Activated CD8-positive, alpha-beta T cell treated with anti-CD3 and anti-CD28 coated beads, Interleukin-2, amount 10 ng/mL, durations not matched to agents 7 days and 5 days (primary cell): ENCODE results near the gene TUBB3. TPM values are rescaled to one million over a fixed set of nuclear protein-coding genes. Genes with fewer than 3 reads are reported as not detected.

Source experiments
- ATAC-seq: fragments of 150-1000 bp; cut with Tn5 transposase; one replicate; pipeline ENCODE4 v1.10.0; 2021; ENCODE audit warnings: moderate library complexity
- CTCF ChIA-PET: fragments of 350-600 bp; sonication (Branson Sonifier 250); formaldehyde crosslinking; loops from one replicate; lab custom pipeline; 2021; ENCODE audit warnings: antibody characterized with exemption; lab: Charles Lee
- POLR2A ChIA-PET: fragments of 350-600 bp; sonication (Branson Sonifier 250); formaldehyde crosslinking; loops from one replicate; lab custom pipeline; 2021; ENCODE audit warnings: antibody characterized with exemption; lab: Charles Lee
- DNase-seq: peaks from one replicate; pipeline ENCODE4 v3.0.0-alpha.2; 2020
- H3K27ac Mint-ChIP-seq: one replicate; pipeline ENCODE4 v1.8.0; 2021; ENCODE audit warnings: mild to moderate bottlenecking, mixed read lengths
- H3K27me3 Mint-ChIP-seq: one replicate; pipeline ENCODE4 v1.8.0; 2021; ENCODE audit warnings: low read depth, mixed read lengths
- H3K36me3 Mint-ChIP-seq: one replicate; pipeline ENCODE4 v1.8.0; 2021; ENCODE audit warnings: low read depth, mixed read lengths
- H3K4me1 Mint-ChIP-seq: one replicate; pipeline ENCODE4 v1.8.0; 2021; ENCODE audit warnings: low read depth, mixed read lengths
- H3K4me3 Mint-ChIP-seq: one replicate; pipeline ENCODE4 v1.8.0; 2021; ENCODE audit warnings: mild to moderate bottlenecking, mixed read lengths
- H3K9me3 Mint-ChIP-seq: one replicate; pipeline ENCODE4 v1.8.0; 2022; ENCODE audit warnings: mixed read lengths; ENCODE audit not compliant: insufficient read depth
- total RNA-seq, 2 experiments: library from RNA; stranded (reverse); gene quantifications; one replicate each; pipeline ENCODE4 v1.2.3, GENCODE V29; 2021

TUBB3 gene
- total RNA-seq, 2 experiments from 2014 or later: 1.1 to 1.3 TPM

GRCh38 chr16:89951509-89951908 is 28.4 kb downstream of the TUBB3 start:
- H3K4me3 Mint-ChIP-seq: no peak overlapping the region
- POLR2A ChIA-PET: interaction anchor here (3.2 kb wide), 1 partner anchor 21 kb away, joined by 13 read pairs; no protein-coding TSS in a partner anchor

GRCh38 chr16:89952049-89952448 is 28.9 kb downstream of the TUBB3 start:
- Mint-ChIP-seq H3K27ac (no peak overlapping the region), H3K9me3 (no peaks in the 10 kb centered on the region)

More at GRCh38 chr16:89951509-89951908, 28.4 kb downstream of the TUBB3 start:
- Mint-ChIP-seq H3K27ac (no peak overlapping the region), H3K9me3 (no peaks in the 10 kb centered on the region), H3K36me3 (no peaks in the 10 kb centered on the region), H3K27me3 (peaks cover 10% of the 10 kb centered on the region), H3K4me1 (peaks cover 16% of the 10 kb centered on the region)
- DNase-seq (no peak), ATAC-seq (no peak)
- CTCF ChIA-PET: no interaction called here

GRCh38 chr16:89952551-89952950 is 29.4 kb downstream of the TUBB3 start:
- H3K27me3 Mint-ChIP-seq: peaks cover 3% of the 10 kb centered on the region
- no peaks in the 10 kb centered on the region for H3K9me3 Mint-ChIP-seq
- no peak for DNase-seq
- peaks cover 16% of the 10 kb centered on the region for H3K4me1 Mint-ChIP-seq
- no peak for ATAC-seq
- no peaks in the 10 kb centered on the region for H3K36me3 Mint-ChIP-seq
- ChIA-PET POLR2A (no interaction called here), CTCF (no interaction called here)
- no peak overlapping the region for H3K4me3 Mint-ChIP-seq
- no peak overlapping the region for H3K27ac Mint-ChIP-seq

More at GRCh38 chr16:89952049-89952448, 28.9 kb downstream of the TUBB3 start:
- H3K4me3 Mint-ChIP-seq: no peak overlapping the region
- ChIA-PET POLR2A (no interaction called here), CTCF (no interaction called here)
- DNase-seq (no peak), ATAC-seq (no peak)
- no peaks in the 10 kb centered on the region for H3K36me3 Mint-ChIP-seq
- peaks cover 8% of the 10 kb centered on the region for H3K27me3 Mint-ChIP-seq
- H3K4me1 Mint-ChIP-seq: peaks cover 16% of the 10 kb centered on the region

GRCh38 chr16:89953671-89954406 is 30.7 kb downstream of the TUBB3 start:
- Mint-ChIP-seq H3K36me3 (peaks cover 2% of the 10 kb centered on the region), H3K4me3 (no peak overlapping the region), H3K27me3 (no peaks in the 10 kb centered on the region), H3K4me1 (peaks cover 7% of the 10 kb centered on the region), H3K27ac (no peak overlapping the region), H3K9me3 (no peaks in the 10 kb centered on the region)
- ChIA-PET CTCF (no interaction called here), POLR2A (interaction anchor here (0.6 kb wide), 1 partner anchor 83 kb away, joined by 3 read pairs; no protein-coding TSS in a partner anchor)
- ATAC-seq (no peak), DNase-seq (no peak)

GRCh38 chr16:89954462-89954861 is 31.3 kb downstream of the TUBB3 start:
- no peak for ATAC-seq
- POLR2A ChIA-PET: interaction anchor here (0.6 kb wide), 1 partner anchor 83 kb away, joined by 3 read pairs; no protein-coding TSS in a partner anchor
- no peak overlapping the region for H3K4me3 Mint-ChIP-seq

GRCh38 chr16:89955001-89955685 is 32.0 kb downstream of the TUBB3 start:
- Mint-ChIP-seq H3K9me3 (no peaks in the 10 kb centered on the region), H3K4me1 (peaks cover 4% of the 10 kb centered on the region), H3K4me3 (no peak overlapping the region), H3K27me3 (no peaks in the 10 kb centered on the region), H3K36me3 (peaks cover 2% of the 10 kb centered on the region), H3K27ac (no peak overlapping the region)
- CTCF ChIA-PET: no interaction called here
- ATAC-seq (no peak), DNase-seq (no peak)
- POLR2A ChIA-PET: no interaction called here

More at GRCh38 chr16:89954462-89954861, 31.3 kb downstream of the TUBB3 start:
- CTCF ChIA-PET: no interaction called here
- Mint-ChIP-seq H3K27me3 (no peaks in the 10 kb centered on the region), H3K4me1 (peaks cover 7% of the 10 kb centered on the region), H3K9me3 (no peaks in the 10 kb centered on the region), H3K27ac (peak overlapping the region; percentile 20), H3K36me3 (peaks cover 2% of the 10 kb centered on the region)
- no peak for DNase-seq

- Mint-ChIP-seq H3K27ac (no peak overlapping the region), H3K4me1 (peaks cover 4% of the 10 kb centered on the region), H3K9me3 (no peaks in the 10 kb centered on the region), H3K27me3 (no peaks in the 10 kb centered on the region), H3K4me3 (no peak overlapping the region), H3K36me3 (peaks cover 2% of the 10 kb centered on the region)
- ChIA-PET CTCF (no interaction called here), POLR2A (no interaction called here)
- DNase-seq (no peak), ATAC-seq (no peak)
Measured at GRCh38 chr16:89956505-89957215, 33.5 kb downstream of the TUBB3 start.

GRCh38 chr16:89957216-89957785 is 34.2 kb downstream of the TUBB3 start:
- H3K9me3 Mint-ChIP-seq: no peaks in the 10 kb centered on the region
- no peak overlapping the region for H3K4me3 Mint-ChIP-seq
- peaks cover 2% of the 10 kb centered on the region for H3K36me3 Mint-ChIP-seq
- ChIA-PET POLR2A (no interaction called here), CTCF (no interaction called here)
- H3K27ac Mint-ChIP-seq: no peak overlapping the region
- no peak for ATAC-seq
- no peak for DNase-seq
- peaks cover 4% of the 10 kb centered on the region for H3K4me1 Mint-ChIP-seq
- H3K27me3 Mint-ChIP-seq: no peaks in the 10 kb centered on the region

GRCh38 chr16:89958068-89958467 is 34.9 kb downstream of the TUBB3 start:
- H3K27me3 Mint-ChIP-seq: no peaks in the 10 kb centered on the region
- no peak overlapping the region for H3K27ac Mint-ChIP-seq
- no peak overlapping the region for H3K4me3 Mint-ChIP-seq
- ChIA-PET POLR2A (no interaction called here), CTCF (no interaction called here)
- peaks cover 2% of the 10 kb centered on the region for H3K36me3 Mint-ChIP-seq
- no peak for DNase-seq
- H3K4me1 Mint-ChIP-seq: peaks cover 4% of the 10 kb centered on the region
- H3K9me3 Mint-ChIP-seq: no peaks in the 10 kb centered on the region
- ATAC-seq: no peak

GRCh38 chr16:89958596-89958995 is 35.5 kb downstream of the TUBB3 start:
- Mint-ChIP-seq H3K27ac (no peak overlapping the region), H3K4me1 (peaks cover 4% of the 10 kb centered on the region), H3K36me3 (peaks cover 2% of the 10 kb centered on the region), H3K27me3 (no peaks in the 10 kb centered on the region), H3K4me3 (no peak overlapping the region), H3K9me3 (no peaks in the 10 kb centered on the region)
- ATAC-seq (no peak), DNase-seq (no peak)
- ChIA-PET POLR2A (no interaction called here), CTCF (no interaction called here)

- ATAC-seq: no peak
- no peaks in the 10 kb centered on the region for H3K4me1 Mint-ChIP-seq
- ChIA-PET CTCF (no interaction called here), POLR2A (no interaction called here)
- H3K4me3 Mint-ChIP-seq: no peak overlapping the region
- peaks cover 2% of the 10 kb centered on the region for H3K36me3 Mint-ChIP-seq
- no peaks in the 10 kb centered on the region for H3K27me3 Mint-ChIP-seq
- DNase-seq: no peak
- H3K9me3 Mint-ChIP-seq: no peaks in the 10 kb centered on the region
- no peak overlapping the region for H3K27ac Mint-ChIP-seq
Measured at GRCh38 chr16:89960966-89961365, 37.8 kb downstream of the TUBB3 start.
